Dedifferentiated amniotic fluid mesenchymal stem cell (primary cell): ENCODE data around the gene DOLK.

Experiments
- DNase-seq: peaks from one replicate; pipeline ENCODE4 v3.0.0-alpha.2; 2016; ENCODE audit errors: extremely low spot score

Gene DOLK

DNA sequence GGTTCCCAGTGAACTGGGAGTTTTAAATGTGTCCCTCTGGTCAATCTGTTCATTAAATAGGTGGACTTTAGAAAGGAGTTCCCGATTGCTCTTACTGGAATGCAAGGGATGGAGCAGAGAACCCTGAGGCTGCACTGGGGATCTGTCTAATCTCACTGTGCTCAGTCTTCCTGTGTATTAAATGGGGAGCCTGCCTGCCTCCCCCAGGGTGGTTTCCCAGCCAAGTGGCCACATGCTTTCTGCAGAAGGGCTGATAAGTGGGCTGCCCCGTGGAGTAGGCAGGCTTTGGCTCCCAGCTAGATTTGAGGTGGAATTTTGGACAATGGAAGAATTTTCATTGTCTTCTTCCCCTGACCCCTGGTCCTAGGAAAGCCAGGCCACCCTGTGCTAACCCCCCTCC lies 40.7 kb downstream of the DOLK start:
- DNase-seq: no peak

GRCh38 chr9:128905964-128906363 lies 41.4 kb downstream of the DOLK start:
- no peak for DNase-seq

GRCh38 chr9:128903871-128904620 lies 43.4 kb downstream of the DOLK start:
- no peak for DNase-seq

- no peak for DNase-seq
Observed at GRCh38 chr9:128903079-128903461, 44.3 kb downstream of the DOLK start.

- no peak for DNase-seq
Observed at GRCh38 chr9:128902351-128903078, 44.9 kb downstream of the DOLK start.

- no peak for DNase-seq
Observed at GRCh38 chr9:128901822-128902221, 45.6 kb downstream of the DOLK start.

DNA sequence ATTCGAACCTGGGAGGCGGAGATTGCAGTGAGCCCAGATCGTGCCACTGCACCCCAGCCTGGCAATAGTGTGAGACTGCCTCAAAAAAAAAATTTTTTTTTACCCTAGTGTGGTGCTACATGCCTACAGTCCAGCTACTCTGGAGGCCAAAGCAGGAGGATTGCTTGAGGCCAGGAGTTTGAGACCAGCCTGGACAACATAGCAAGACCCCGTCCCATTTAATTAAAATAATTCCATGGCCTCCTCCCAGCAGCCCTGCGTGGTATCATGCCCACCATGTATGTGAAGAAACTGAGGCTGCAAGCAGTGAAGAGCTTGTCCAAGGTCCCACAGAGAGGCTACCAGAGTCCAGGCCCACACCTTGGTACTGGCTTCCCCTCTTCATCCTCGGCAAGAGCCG lies 46.0 kb downstream of the DOLK start:
- DNase-seq: no peak

DNA sequence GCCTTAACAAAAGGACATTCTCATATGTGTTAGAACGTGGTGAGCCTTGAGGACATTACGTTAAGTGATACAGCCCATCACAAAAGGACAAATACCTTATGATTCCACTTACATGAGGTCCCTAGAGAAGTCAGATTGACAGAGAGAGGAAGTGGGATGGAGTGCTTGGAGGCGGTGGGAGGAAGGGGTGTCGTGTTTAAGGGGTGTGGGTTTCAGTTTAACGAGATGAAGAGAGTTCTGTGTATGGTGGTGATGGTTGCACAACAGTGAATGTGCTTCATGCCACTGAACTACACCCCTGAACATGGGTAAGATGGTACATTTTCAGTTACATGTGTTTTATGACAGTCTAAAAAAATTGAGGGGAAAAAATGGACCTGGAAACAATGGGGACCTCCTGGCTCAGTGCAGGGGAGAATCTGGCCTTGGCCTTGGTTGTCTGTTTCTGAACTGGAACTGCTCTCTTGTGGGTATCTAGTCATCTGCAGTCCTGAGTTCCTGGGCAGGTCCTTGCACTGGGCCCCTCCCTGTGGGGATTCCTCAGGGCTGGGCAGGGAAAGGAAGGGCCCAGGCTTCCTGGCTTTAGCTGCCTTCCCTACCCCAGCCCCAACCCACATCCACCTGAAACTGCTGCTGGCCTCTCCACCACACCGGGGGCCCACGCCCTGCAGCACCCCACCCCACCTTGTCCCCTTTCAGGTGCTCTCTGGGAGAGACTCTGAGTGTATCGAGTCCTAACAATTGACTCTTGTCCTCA lies 47.7 kb downstream of the DOLK start:
- DNase-seq: no peak

- no peak for DNase-seq
Observed at GRCh38 chr9:128898845-128899565, 48.4 kb downstream of the DOLK start.

DNA sequence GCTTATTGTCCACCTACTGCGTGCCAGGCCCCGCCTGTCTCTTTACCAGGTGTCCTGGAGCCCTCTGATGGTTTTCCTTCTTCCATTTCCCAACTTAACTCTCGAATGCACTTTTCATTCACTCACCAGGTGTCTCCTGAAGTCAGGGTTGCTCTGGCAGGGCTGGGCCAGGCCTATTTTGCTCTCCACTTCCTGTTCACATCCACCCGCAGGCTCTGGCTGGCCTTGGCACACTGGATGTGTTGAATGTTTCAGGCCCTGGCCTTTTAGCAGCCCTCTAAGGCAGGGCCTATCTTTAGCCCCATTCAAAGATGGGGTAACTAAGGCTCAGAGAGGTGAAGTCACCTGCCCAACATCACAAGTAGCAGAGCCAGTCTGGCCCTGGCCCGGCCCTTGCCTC lies 49.0 kb downstream of the DOLK start:
- DNase-seq: no peak

DNA sequence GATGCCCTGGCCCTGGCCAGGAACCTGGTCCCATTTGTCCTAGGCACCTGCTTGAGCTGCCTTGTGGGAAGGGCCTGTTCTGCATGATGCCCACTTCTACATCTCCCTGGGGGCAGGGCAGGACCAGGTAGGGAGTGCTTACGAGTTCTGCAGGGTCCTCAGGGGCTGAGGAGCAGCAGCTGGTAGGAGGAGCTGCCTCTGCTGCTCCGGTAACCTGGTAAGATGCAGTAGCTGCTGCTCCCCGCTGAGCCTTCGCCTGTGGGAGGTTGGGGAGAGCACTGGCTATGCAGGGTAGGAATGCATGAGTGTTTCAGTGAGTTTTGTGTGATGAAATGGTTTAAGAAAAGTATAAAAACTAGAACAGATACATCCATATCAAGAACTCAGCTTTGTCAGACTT lies 51.8 kb downstream of the DOLK start:
- DNase-seq: no peak
